K562 (cell line): ENCODE measurements around the gene TCF25. TPM values are rescaled to one million over a fixed set of nuclear protein-coding genes. Genes with fewer than 3 reads are reported as not detected.

Source experiments
- BRD9 ChIP-seq: fragments of 450-650 bp; IDR thresholded peaks from 2 replicates; pipeline ENCODE4 v1.6.1; 2018; ENCODE audit warnings: low read depth; ENCODE audit not compliant: partially characterized antibody
- CBX1 ChIP-seq: sonication (generic); IDR thresholded peaks from 2 replicates; pipeline ENCODE4 v1.6.1; 2016; ENCODE audit warnings: antibody characterized with exemption, low read depth, mild to moderate bottlenecking
- CXXC5 ChIP-seq: fragments of 250-450 bp; sonication (Bioruptor Pico); IDR thresholded peaks from 2 replicates; pipeline ENCODE4 v1.8.0; 2022; ENCODE audit warnings: inconsistent platforms, mild to moderate bottlenecking, moderate library complexity
- NFYB ChIP-seq: IDR thresholded peaks from 2 replicates; pipeline ENCODE4 v1.6.1; 2011; ENCODE audit warnings: mild to moderate bottlenecking, moderate library complexity; ENCODE audit not compliant: insufficient read length; ENCODE audit errors: extremely low read depth
- POLR2H ChIP-seq: IDR thresholded peaks from 2 replicates; pipeline ENCODE4 v1.6.1; 2016; ENCODE audit warnings: missing genetic modification characterization, low read depth, mild to moderate bottlenecking, control low read depth, missing compliant biosample characterization, moderate library complexity
- ZBED1 ChIP-seq: IDR thresholded peaks from 2 replicates; pipeline ENCODE4 v1.6.1; 2014
- ZC3H8 ChIP-seq: fragments of 450-650 bp; IDR thresholded peaks from 2 replicates; pipeline ENCODE4 v1.6.1; 2017
- polyA plus RNA-seq, 8 experiments: library from polyadenylated mRNA; depleted of rRNA in 4 of 8; stranded (reverse) in 5 of 8; unstranded in 3 of 8; fragments of >200 nt; fragmentation: Nextera tagmentation in 2 of 8; fragmentation: Illumina TruSeq in 1 of 8; extraction: Ambion mirVana in 2 of 8; extraction: Trizol in 1 of 8; gene quantifications; 2 replicates each; pipeline versions ENCODE4 v1.2.1 to v1.2.3, GENCODE V29; 2011 to 2014; ENCODE audit warnings: inconsistent platforms in 1 of 8, missing spikeins in 1 of 8
- total RNA-seq, 7 experiments: library from RNA; depleted of rRNA in 6 of 7; stranded (reverse); fragments of >200 nt in 6 of 7; fragmentation: Illumina TruSeq in 2 of 7; extraction: Trizol in 2 of 7; gene quantifications; 2 replicates each; pipeline versions ENCODE4 v1.2.1 to v1.2.3, GENCODE V29; 2011 to 2021; ENCODE audit warnings: low replicate concordance in 1 of 7
- TF ChIP-seq, protein P1 (sequence below): sonication (generic); formaldehyde crosslinking; IDR thresholded peaks from 2 replicates; pipeline ENCODE4 v1.8.0; 2022; ENCODE audit warnings: missing genetic modification reagents, mild to moderate bottlenecking, borderline replicate concordance
- TF ChIP-seq, protein P2 (sequence below): fragments of 250-450 bp; sonication (Bioruptor Pico); IDR thresholded peaks from 2 replicates; pipeline ENCODE4 v1.5.0; 2021; ENCODE audit warnings: mild to moderate bottlenecking, borderline replicate concordance
- TF ChIP-seq, protein P3 (sequence below): fragments of 450-650 bp; IDR thresholded peaks from 2 replicates; pipeline ENCODE4 v1.7.0; 2016; ENCODE audit warnings: borderline replicate concordance
- TF ChIP-seq, protein P4 (sequence below): fragments of 250-450 bp; sonication (Bioruptor Pico); IDR thresholded peaks from 2 replicates; pipeline ENCODE4 v1.4.0; 2020; ENCODE audit warnings: borderline replicate concordance
- TF ChIP-seq, protein P5 (sequence below): IDR thresholded peaks from 3 replicates; pipeline ENCODE4 v1.6.1; 2011; ENCODE audit warnings: borderline replicate concordance, mild to moderate bottlenecking; ENCODE audit not compliant: insufficient read length, insufficient read depth
- TF ChIP-seq, protein P6 (sequence below): fragments of 450-650 bp; formaldehyde crosslinking; IDR thresholded peaks from 2 replicates; pipeline ENCODE4 v1.4.0; 2022; ENCODE audit warnings: missing genetic modification characterization
- TF ChIP-seq, protein P7 (sequence below): sonication (generic); formaldehyde crosslinking; IDR thresholded peaks from 2 replicates; pipeline ENCODE4 v1.8.0; 2022; ENCODE audit warnings: mild to moderate bottlenecking, missing genetic modification reagents
- TF ChIP-seq, protein P8 (sequence below), 3 experiments: fragments of 200-800 bp in 1 of 3; sonication (Bioruptor generic) in 1 of 3; sonication (generic) in 1 of 3; formaldehyde crosslinking in 1 of 3; IDR thresholded peaks; 2 replicates each; pipeline versions ENCODE4 v1.6.1 to v1.8.0; 2016 to 2022; ENCODE audit warnings: mild to moderate bottlenecking in 2 of 3, missing compliant biosample characterization in 2 of 3, missing genetic modification characterization in 2 of 3, missing genetic modification reagents in 1 of 3

Gene TCF25
- total and polyA plus RNA-seq, 9 of the 15 experiments (the other 6 are each of a cell fraction or from before 2014, with no cell fraction given): 9.0 to 154 (median 83.8) TPM

DNA sequence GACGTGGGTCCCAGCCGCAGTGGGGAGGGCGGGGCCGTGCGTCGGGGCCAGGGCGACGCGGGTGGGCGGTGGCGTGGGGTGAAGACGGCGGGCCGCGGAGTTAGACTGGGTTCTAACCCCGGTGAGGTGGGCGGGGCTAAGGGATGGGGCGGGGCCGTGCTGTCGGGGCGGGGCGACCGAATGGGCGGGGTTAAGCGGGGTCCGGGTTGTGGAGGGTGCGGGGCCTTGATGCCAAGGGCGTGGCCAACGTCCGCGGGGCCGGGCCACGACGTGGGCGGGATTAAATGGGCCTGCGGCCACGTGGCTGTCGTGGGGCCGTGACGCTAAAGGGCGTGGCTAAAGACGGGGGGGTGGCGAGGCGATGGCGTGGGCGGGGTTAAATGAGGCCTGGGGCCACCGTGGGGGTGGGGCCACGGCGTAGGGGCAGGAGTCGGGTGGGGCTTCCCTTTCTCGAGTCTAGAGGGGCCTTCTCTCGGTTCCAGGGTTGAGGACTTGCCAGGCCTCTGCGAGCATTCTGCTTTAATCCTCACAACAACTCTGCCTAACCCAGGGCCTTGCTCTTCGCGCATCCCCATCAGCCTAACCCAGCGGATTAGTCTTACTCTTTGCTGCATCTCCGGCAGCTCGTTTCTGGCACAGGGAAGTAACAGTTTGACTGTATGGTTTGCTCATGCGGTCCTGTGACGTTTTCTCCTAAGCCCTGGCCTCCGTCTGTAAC lies 739 bp downstream of the TCF25 start (continued):
- TF ChIP-seq, protein P1, sequence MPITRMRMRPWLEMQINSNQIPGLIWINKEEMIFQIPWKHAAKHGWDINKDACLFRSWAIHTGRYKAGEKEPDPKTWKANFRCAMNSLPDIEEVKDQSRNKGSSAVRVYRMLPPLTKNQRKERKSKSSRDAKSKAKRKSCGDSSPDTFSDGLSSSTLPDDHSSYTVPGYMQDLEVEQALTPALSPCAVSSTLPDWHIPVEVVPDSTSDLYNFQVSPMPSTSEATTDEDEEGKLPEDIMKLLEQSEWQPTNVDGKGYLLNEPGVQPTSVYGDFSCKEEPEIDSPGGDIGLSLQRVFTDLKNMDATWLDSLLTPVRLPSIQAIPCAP (CRISPR knock-in tag): no peak
- TF ChIP-seq, protein P2, sequence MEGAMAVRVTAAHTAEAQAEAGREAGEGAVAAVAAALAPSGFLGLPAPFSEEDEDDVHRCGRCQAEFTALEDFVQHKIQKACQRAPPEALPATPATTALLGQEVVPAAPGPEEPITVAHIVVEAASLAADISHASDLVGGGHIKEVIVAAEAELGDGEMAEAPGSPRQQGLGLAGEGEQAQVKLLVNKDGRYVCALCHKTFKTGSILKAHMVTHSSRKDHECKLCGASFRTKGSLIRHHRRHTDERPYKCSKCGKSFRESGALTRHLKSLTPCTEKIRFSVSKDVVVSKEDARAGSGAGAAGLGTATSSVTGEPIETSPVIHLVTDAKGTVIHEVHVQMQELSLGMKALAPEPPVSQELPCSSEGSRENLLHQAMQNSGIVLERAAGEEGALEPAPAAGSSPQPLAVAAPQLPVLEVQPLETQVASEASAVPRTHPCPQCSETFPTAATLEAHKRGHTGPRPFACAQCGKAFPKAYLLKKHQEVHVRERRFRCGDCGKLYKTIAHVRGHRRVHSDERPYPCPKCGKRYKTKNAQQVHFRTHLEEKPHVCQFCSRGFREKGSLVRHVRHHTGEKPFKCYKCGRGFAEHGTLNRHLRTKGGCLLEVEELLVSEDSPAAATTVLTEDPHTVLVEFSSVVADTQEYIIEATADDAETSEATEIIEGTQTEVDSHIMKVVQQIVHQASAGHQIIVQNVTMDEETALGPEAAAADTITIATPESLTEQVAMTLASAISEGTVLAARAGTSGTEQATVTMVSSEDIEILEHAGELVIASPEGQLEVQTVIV (CRISPR knock-in tag): no peak
- no peak for TF ChIP-seq CBX1
- TF ChIP-seq, protein P3, sequence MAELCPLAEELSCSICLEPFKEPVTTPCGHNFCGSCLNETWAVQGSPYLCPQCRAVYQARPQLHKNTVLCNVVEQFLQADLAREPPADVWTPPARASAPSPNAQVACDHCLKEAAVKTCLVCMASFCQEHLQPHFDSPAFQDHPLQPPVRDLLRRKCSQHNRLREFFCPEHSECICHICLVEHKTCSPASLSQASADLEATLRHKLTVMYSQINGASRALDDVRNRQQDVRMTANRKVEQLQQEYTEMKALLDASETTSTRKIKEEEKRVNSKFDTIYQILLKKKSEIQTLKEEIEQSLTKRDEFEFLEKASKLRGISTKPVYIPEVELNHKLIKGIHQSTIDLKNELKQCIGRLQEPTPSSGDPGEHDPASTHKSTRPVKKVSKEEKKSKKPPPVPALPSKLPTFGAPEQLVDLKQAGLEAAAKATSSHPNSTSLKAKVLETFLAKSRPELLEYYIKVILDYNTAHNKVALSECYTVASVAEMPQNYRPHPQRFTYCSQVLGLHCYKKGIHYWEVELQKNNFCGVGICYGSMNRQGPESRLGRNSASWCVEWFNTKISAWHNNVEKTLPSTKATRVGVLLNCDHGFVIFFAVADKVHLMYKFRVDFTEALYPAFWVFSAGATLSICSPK: no peak
- peak; percentile 26 for TF ChIP-seq CXXC5 (CRISPR knock-in tag)
- TF ChIP-seq ZBED1: no peak
- no peak for TF ChIP-seq POLR2H
- TF ChIP-seq, protein P4, sequence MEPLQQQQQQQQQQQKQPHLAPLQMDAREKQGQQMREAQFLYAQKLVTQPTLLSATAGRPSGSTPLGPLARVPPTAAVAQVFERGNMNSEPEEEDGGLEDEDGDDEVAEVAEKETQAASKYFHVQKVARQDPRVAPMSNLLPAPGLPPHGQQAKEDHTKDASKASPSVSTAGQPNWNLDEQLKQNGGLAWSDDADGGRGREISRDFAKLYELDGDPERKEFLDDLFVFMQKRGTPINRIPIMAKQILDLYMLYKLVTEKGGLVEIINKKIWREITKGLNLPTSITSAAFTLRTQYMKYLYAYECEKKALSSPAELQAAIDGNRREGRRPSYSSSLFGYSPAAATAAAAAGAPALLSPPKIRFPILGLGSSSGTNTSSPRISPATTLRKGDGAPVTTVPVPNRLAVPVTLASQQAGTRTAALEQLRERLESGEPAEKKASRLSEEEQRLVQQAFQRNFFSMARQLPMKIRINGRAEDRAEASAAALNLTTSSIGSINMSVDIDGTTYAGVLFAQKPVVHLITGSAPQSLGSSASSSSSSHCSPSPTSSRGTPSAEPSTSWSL: no peak
- no peak for TF ChIP-seq ZC3H8
- TF ChIP-seq, protein P5, sequence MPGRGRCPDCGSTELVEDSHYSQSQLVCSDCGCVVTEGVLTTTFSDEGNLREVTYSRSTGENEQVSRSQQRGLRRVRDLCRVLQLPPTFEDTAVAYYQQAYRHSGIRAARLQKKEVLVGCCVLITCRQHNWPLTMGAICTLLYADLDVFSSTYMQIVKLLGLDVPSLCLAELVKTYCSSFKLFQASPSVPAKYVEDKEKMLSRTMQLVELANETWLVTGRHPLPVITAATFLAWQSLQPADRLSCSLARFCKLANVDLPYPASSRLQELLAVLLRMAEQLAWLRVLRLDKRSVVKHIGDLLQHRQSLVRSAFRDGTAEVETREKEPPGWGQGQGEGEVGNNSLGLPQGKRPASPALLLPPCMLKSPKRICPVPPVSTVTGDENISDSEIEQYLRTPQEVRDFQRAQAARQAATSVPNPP: no peak
- TF ChIP-seq, protein P6, sequence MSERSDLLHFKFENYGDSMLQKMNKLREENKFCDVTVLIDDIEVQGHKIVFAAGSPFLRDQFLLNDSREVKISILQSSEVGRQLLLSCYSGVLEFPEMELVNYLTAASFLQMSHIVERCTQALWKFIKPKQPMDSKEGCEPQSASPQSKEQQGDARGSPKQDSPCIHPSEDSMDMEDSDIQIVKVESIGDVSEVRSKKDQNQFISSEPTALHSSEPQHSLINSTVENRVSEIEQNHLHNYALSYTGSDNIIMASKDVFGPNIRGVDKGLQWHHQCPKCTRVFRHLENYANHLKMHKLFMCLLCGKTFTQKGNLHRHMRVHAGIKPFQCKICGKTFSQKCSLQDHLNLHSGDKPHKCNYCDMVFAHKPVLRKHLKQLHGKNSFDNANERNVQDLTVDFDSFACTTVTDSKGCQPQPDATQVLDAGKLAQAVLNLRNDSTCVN (CRISPR knock-in tag): no peak
- no peak for TF ChIP-seq BRD9
- TF ChIP-seq, protein P7, sequence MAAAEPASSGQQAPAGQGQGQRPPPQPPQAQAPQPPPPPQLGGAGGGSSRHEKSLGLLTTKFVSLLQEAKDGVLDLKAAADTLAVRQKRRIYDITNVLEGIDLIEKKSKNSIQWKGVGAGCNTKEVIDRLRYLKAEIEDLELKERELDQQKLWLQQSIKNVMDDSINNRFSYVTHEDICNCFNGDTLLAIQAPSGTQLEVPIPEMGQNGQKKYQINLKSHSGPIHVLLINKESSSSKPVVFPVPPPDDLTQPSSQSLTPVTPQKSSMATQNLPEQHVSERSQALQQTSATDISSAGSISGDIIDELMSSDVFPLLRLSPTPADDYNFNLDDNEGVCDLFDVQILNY: no peak
- TF ChIP-seq NFYB: no peak
- TF ChIP-seq, protein P8, sequence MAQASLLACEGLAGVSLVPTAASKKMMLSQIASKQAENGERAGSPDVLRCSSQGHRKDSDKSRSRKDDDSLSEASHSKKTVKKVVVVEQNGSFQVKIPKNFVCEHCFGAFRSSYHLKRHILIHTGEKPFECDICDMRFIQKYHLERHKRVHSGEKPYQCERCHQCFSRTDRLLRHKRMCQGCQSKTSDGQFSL (CRISPR knock-in tag; IDR thresholded peaks at IDR 0.05): no peak
- TF ChIP-seq, protein P8 (tag; IDR thresholded peaks at IDR 0.05): no peak
